ENCODE measurements around the gene CAPS.

The CAPS gene

GRCh38 chr19:5917431-5918107 is 3.5 kb downstream of the CAPS start:
- Histone ChIP-seq H3K4me1 (ENCODE audit: control insufficient read depth, insufficient read depth, low read length) (peaks cover 21% of the 10 kb centered on the region), H3K27me3 (replicated peaks; ENCODE audit: control insufficient read depth, insufficient read depth, low read length) (no peaks in the 10 kb centered on the region), H3K36me3 (ENCODE audit: control insufficient read depth, insufficient read depth, low read length, severe bottlenecking) (peaks cover 58% of the 10 kb centered on the region)

DNA sequence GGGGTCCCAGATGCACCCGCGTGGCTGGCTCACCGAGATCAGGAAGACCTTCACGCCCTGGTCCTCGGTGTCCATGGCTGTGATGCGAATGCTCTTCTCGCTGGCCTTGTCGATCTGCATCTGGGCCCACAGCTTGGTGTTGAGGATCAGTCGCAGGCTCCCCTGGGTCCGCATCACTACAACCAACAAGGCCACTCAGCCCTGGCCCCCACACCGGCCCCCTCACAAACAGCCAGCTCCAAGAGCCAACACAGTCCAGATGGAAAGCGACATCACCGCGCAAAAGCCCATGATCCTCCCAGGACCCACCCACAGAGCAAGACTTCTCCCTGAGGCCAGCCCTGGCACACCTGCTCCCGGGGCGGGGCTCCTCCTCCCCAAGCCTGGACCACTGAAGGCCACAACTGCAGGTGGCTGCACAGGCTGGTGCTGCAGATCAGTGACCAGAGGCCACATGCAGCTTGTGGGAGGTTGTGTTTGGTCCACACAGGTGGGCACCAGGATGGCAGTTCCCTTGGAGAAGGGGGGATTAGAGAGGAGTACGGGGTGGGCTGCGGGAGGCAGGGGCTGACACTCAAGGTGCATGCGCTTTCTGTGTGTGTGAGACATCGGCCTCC is 4.5 kb downstream of the CAPS start:
- Histone ChIP-seq H3K4me3 (ENCODE audit: low read length) (no peak overlapping the region), H3K36me3 (ENCODE audit: control insufficient read depth, insufficient read depth, low read length, severe bottlenecking) (peaks cover 68% of the 10 kb centered on the region), H3K9ac (ENCODE audit: low read length) (no peak overlapping the region), H3K9me3 (ENCODE audit: control insufficient read depth, low read length) (no peaks in the 10 kb centered on the region), H3K27me3 (replicated peaks; ENCODE audit: control insufficient read depth, insufficient read depth, low read length) (no peaks in the 10 kb centered on the region), H3K4me1 (ENCODE audit: control insufficient read depth, insufficient read depth, low read length) (peaks cover 21% of the 10 kb centered on the region)
- DNase-seq (ENCODE audit: low read depth), result no peak

More at GRCh38 chr19:5917431-5918107, 3.5 kb downstream of the CAPS start:
- no peak overlapping the region for H3K4me3 ChIP-seq (ENCODE audit: low read length)
- no peak overlapping the region for H3K9ac ChIP-seq (ENCODE audit: low read length)
- no peak for DNase-seq (ENCODE audit: low read depth)
- H3K9me3 ChIP-seq (ENCODE audit: control insufficient read depth, low read length), result no peaks in the 10 kb centered on the region

DNA sequence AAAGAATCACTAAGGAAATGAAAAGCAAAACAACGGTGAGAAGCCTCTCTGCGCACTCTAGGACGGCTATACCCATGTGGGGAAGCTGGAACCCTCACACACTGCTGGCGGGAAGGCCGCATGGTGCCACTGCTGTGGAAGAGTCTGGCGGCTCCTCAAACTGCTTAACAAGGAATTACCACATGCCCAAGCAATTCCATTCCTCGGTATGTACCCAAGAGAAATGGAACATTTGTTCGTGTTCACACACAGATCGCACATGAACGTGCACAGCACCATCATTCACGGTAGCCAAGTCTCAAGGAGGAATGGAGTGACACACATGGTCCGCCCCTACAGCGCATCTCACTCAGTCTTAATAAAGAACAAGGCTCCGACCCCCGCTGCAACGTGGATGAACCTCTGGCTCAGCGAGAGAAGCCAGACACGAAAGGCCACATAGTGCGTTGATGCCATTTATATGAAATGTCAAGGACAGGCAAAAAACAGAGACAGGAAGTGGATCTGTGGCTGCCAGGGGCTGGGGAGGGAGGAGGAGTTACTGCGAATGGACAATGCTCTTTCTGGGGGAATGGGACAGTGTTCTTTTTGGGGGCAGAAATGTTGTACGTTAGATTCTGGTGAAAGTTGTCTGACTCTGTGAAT is 7.6 kb downstream of the CAPS start:
- H3K9me3 ChIP-seq (ENCODE audit: control insufficient read depth, low read length), result no peaks in the 10 kb centered on the region
- H3K4me3 ChIP-seq (ENCODE audit: low read length), result no peak overlapping the region
- H3K4me1 ChIP-seq (ENCODE audit: control insufficient read depth, insufficient read depth, low read length), result peaks cover 12% of the 10 kb centered on the region
- peaks cover 89% of the 10 kb centered on the region for H3K36me3 ChIP-seq (ENCODE audit: control insufficient read depth, insufficient read depth, low read length, severe bottlenecking)
- no peak overlapping the region for H3K9ac ChIP-seq (ENCODE audit: low read length)
- DNase-seq (ENCODE audit: low read depth), result no peak
- no peaks in the 10 kb centered on the region for H3K27me3 ChIP-seq (replicated peaks; ENCODE audit: control insufficient read depth, insufficient read depth, low read length)

- no peaks in the 10 kb centered on the region for H3K9me3 ChIP-seq (ENCODE audit: control insufficient read depth, low read length)
- H3K4me3 ChIP-seq (ENCODE audit: low read length), result no peak overlapping the region
- no peaks in the 10 kb centered on the region for H3K27me3 ChIP-seq (replicated peaks; ENCODE audit: control insufficient read depth, insufficient read depth, low read length)
- peaks cover 17% of the 10 kb centered on the region for H3K4me1 ChIP-seq (ENCODE audit: control insufficient read depth, insufficient read depth, low read length)
- no peak overlapping the region for H3K9ac ChIP-seq (ENCODE audit: low read length)
- no peak for DNase-seq (ENCODE audit: low read depth)
- H3K36me3 ChIP-seq (ENCODE audit: control insufficient read depth, insufficient read depth, low read length, severe bottlenecking), result peaks cover 85% of the 10 kb centered on the region
These were observed 8.1 kb downstream of the CAPS start for GRCh38 chr19:5922161-5922545.

DNA sequence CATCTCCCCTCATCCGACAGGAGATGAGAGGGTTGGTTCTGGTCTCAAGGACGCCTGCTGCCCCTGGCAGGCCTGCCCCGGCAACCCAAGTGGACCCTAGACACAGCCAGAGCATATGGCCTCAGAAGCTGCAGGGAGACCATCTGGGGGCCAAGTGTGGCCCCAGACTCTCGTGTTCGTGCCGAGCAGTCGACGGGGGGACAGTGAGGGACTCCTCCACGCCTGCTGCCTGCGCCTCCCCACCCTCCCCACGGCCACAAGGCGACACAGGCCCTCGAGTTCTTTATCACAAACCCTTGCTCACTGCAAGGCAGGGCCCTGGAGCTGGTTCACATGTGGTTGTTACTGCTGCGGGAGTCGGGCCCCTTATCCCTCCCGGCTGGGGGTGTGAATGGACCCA is 9.3 kb downstream of the CAPS start:
- no peak for DNase-seq (ENCODE audit: low read depth)
- Histone ChIP-seq H3K4me1 (ENCODE audit: control insufficient read depth, insufficient read depth, low read length) (peaks cover 22% of the 10 kb centered on the region), H3K36me3 (ENCODE audit: control insufficient read depth, insufficient read depth, low read length, severe bottlenecking) (peaks cover 87% of the 10 kb centered on the region), H3K9ac (ENCODE audit: low read length) (no peak overlapping the region), H3K4me3 (ENCODE audit: low read length) (no peak overlapping the region), H3K27me3 (replicated peaks; ENCODE audit: control insufficient read depth, insufficient read depth, low read length) (no peaks in the 10 kb centered on the region), H3K9me3 (ENCODE audit: control insufficient read depth, low read length) (no peaks in the 10 kb centered on the region)

- H3K27me3 ChIP-seq (replicated peaks; ENCODE audit: control insufficient read depth, insufficient read depth, low read length), result no peaks in the 10 kb centered on the region
- no peaks in the 10 kb centered on the region for H3K9me3 ChIP-seq (ENCODE audit: control insufficient read depth, low read length)
- H3K9ac ChIP-seq (ENCODE audit: low read length), result peak overlapping the region; percentile 41
- H3K4me3 ChIP-seq (ENCODE audit: low read length), result no peak overlapping the region
- H3K36me3 ChIP-seq (ENCODE audit: control insufficient read depth, insufficient read depth, low read length, severe bottlenecking), result peaks cover 90% of the 10 kb centered on the region
- H3K4me1 ChIP-seq (ENCODE audit: control insufficient read depth, insufficient read depth, low read length), result peaks cover 22% of the 10 kb centered on the region
- no peak for DNase-seq (ENCODE audit: low read depth)
These were observed 11.9 kb downstream of the CAPS start for GRCh38 chr19:5925830-5926427.

DNA sequence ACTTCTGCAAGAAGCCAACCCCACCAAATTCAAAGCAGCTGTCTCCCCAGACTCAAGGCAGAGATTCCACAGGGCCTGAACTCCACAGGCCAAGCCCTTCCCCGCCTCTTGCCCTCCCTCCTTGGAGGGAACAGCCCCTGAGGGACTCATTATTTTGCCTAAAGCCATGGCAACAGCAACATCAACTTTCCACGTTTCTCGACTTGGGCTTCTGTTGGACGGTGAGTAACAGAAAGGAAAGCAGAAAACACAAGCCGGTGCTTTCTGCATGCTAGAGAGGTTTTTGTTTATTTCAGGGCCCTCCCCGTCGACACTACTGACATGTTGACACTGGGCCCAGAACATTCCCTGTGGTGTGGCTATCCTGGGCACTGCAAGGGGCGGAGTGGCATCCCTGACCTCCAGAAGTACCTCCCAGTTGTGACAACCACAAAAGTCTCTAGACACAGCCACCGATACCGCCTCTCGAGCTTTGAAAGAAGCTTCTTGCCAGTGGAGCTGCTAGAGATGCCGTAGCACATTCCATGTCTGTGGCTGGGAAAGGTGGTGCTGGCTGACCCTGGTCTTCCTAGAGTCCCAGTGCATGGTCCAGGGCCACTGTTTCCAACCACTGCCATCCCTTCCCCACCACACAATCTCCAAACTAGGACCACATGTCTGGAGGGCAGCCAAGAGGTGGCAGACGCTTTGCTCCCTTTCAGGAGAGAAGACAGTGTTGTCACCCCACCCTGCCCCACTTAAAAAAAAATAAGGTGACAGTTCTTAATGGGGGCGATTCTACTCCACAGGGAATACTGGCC is 12.8 kb downstream of the CAPS start:
- H3K4me1 ChIP-seq (ENCODE audit: control insufficient read depth, insufficient read depth, low read length), result peaks cover 22% of the 10 kb centered on the region

DNA sequence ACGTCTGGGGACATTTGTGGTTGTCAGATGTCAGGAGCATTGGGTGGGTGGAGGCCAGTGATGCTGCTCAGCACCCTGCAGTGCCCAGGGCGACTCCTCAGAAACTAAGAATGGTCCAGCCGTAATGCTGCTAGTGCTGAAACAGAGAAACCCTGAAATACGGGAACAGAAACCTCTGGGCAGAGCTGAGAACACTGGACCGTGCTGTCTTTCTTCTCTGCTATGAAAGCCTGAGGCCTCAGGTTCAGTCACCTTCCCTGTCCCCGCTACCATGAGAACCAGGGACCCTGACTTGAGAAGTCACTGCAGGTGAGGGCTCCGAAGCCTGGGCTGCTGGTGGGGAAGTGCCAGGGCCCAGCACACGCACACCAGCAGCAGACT is 13.4 kb downstream of the CAPS start:
- H3K9me3 ChIP-seq (ENCODE audit: control insufficient read depth, low read length), result no peaks in the 10 kb centered on the region
- H3K27me3 ChIP-seq (replicated peaks; ENCODE audit: control insufficient read depth, insufficient read depth, low read length), result no peaks in the 10 kb centered on the region
- H3K4me1 ChIP-seq (ENCODE audit: control insufficient read depth, insufficient read depth, low read length), result peaks cover 22% of the 10 kb centered on the region
- H3K36me3 ChIP-seq (ENCODE audit: control insufficient read depth, insufficient read depth, low read length, severe bottlenecking), result peaks cover 83% of the 10 kb centered on the region
- peak overlapping the region; percentile 33 for H3K4me3 ChIP-seq (ENCODE audit: low read length)
- H3K9ac ChIP-seq (ENCODE audit: low read length), result no peak overlapping the region
- no peak for DNase-seq (ENCODE audit: low read depth)

More for the DNA sequence above, 12.8 kb downstream of the CAPS start:
- H3K36me3 ChIP-seq (ENCODE audit: control insufficient read depth, insufficient read depth, low read length, severe bottlenecking), result peaks cover 85% of the 10 kb centered on the region
- peak; percentile 88 for DNase-seq (ENCODE audit: low read depth)
- H3K9ac ChIP-seq (ENCODE audit: low read length), result peak overlapping the region; percentile 41
- no peaks in the 10 kb centered on the region for H3K27me3 ChIP-seq (replicated peaks; ENCODE audit: control insufficient read depth, insufficient read depth, low read length)
- no peaks in the 10 kb centered on the region for H3K9me3 ChIP-seq (ENCODE audit: control insufficient read depth, low read length)
- H3K4me3 ChIP-seq (ENCODE audit: low read length), result peak overlapping the region; percentile 33

DNA sequence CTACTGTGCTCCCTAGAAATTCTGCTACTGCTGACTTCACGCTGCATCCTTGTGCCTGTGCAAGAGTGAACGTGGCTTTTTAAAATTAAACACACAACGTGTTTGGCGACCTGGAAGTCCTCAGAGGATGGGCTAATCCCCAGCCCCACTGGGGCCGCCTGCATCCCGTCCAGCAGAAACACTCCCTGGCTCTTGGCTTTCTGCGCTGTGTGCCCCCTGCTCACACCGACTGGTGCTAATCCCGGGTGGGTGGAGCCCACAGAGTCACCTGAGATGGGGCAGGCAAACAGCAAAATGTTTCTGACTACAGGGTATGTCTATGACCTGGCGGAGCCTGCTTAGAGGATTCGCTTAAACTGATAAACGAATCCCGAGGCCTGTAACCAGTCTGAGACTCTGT is 15.1 kb downstream of the CAPS start:
- Histone ChIP-seq H3K4me1 (ENCODE audit: control insufficient read depth, insufficient read depth, low read length) (peaks cover 24% of the 10 kb centered on the region), H3K9me3 (ENCODE audit: control insufficient read depth, low read length) (no peaks in the 10 kb centered on the region), H3K36me3 (ENCODE audit: control insufficient read depth, insufficient read depth, low read length, severe bottlenecking) (peaks cover 73% of the 10 kb centered on the region), H3K4me3 (ENCODE audit: low read length) (no peak overlapping the region), H3K27me3 (replicated peaks; ENCODE audit: control insufficient read depth, insufficient read depth, low read length) (no peaks in the 10 kb centered on the region), H3K9ac (ENCODE audit: low read length) (no peak overlapping the region)
- DNase-seq (ENCODE audit: low read depth), result no peak

DNA sequence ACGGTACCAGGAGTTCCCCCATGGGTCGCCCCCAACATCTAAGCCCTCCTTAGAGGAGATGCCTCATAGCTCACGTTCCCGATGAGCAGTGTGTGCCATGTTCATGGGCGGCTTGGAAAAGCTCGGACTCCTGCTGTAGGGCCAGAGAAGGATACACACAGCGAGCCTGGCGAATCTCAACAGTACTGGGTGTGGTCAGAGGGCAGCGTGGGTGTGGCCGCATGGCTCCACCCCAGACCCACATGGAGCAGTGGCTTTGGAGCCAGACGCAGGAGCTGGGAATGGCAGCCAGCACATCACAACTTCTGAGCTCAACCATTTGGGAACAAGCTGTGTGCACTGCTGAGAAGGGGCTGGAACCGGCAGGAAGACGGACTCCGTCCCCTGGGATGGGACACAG is 15.6 kb downstream of the CAPS start:
- Histone ChIP-seq H3K36me3 (ENCODE audit: control insufficient read depth, insufficient read depth, low read length, severe bottlenecking) (peaks cover 68% of the 10 kb centered on the region), H3K9ac (ENCODE audit: low read length) (no peak overlapping the region), H3K27me3 (replicated peaks; ENCODE audit: control insufficient read depth, insufficient read depth, low read length) (no peaks in the 10 kb centered on the region), H3K4me1 (ENCODE audit: control insufficient read depth, insufficient read depth, low read length) (peaks cover 28% of the 10 kb centered on the region), H3K4me3 (ENCODE audit: low read length) (no peak overlapping the region), H3K9me3 (ENCODE audit: control insufficient read depth, low read length) (no peaks in the 10 kb centered on the region)
- DNase-seq (ENCODE audit: low read depth), result no peak

- H3K9ac ChIP-seq (ENCODE audit: low read length), result no peak overlapping the region
- no peaks in the 10 kb centered on the region for H3K9me3 ChIP-seq (ENCODE audit: control insufficient read depth, low read length)
- DNase-seq (ENCODE audit: low read depth), result no peak
- H3K4me1 ChIP-seq (ENCODE audit: control insufficient read depth, insufficient read depth, low read length), result peaks cover 35% of the 10 kb centered on the region
- H3K36me3 ChIP-seq (ENCODE audit: control insufficient read depth, insufficient read depth, low read length, severe bottlenecking), result peaks cover 57% of the 10 kb centered on the region
- H3K4me3 ChIP-seq (ENCODE audit: low read length), result no peak overlapping the region
- no peaks in the 10 kb centered on the region for H3K27me3 ChIP-seq (replicated peaks; ENCODE audit: control insufficient read depth, insufficient read depth, low read length)
These were observed 17.2 kb downstream of the CAPS start for GRCh38 chr19:5931251-5931650.
